Activated T-cell treated with anti-CD3 and anti-CD28 coated beads for 4 hours (primary cell): ENCODE measurements around the gene KIF13A.
"Not testable (repeated sequence)": the region's sequence is repeated elsewhere in the genome, so short reads cannot be mapped to it uniquely, and the experiment has no call there.

Experiments used
- DNase-seq: peaks from one replicate; pipeline ENCODE4 v3.0.0-alpha.2; 2020

Gene KIF13A

DNA sequence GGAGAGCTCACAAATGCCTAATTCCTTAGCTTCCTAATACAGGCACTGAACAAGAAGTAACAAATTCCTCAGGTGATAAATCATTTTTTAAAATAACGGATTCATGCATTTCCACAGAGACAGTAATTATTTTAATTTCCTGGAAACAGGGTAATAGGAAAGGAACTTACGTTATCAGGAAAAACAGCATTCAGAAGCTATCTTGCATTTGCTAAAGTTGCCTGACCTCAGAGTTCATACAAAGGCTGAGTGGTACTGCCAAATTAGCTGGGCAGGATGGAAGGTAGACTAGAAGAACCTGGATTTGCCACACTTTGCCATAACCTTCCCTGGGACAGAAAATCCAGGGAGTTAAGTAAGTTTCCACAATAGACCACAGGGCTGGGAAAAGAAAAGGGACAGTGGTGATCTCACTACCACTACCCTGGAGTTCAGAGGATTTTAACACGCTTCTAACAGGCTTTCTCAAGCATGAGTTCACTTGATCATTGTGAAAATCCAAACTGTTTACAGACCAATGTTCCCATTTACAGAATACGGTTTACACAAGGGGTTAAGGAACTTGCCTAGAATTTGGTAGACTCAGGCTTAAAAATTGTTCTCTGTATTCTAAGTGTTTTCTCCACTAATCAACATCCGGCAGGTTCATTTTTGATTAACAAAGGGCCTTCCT, 57.0 kb downstream of the KIF13A start:
- DNase-seq: no peak

DNA sequence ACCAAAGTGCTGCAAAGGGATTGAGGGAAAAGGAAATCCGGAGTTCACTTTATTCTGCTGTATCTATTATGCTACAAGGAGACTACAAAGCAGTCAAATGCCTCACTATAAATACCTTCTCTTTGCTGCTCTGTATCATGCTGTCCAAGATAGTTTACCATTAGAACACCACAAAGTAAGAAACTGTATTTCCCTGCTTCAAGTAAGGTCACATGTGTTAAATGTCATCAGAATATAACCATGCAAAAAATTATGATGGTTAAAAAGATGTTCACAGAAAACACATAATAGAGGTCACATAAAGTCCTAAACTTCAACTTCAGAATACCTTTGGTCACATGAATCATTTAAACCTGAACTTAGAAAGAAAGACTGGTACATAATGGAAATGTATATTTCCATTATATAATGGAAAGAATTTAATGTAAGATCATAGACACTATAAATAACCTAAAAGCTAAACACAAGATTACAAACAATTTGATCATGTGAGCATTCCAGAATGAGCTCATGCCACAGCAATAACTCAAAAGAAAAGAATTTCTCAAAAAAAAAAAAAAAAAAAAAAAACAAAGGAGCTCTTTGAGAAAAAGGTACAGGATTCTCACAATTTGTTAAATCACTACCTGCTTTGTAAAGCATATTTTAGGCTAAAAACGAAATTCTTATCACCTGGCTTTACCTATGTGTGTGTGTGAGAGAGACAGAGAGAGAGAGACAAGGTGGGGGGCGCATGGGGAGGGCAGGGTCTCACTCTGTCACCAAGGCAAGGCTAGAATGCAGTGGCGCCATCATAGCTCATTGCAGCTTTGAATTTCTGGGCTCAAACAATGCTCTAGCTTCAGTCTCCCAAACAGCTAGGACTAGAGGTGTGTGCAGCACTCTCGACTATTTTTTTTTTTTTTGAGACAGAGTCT, 58.7 kb downstream of the KIF13A start:
- no peak for DNase-seq

DNA sequence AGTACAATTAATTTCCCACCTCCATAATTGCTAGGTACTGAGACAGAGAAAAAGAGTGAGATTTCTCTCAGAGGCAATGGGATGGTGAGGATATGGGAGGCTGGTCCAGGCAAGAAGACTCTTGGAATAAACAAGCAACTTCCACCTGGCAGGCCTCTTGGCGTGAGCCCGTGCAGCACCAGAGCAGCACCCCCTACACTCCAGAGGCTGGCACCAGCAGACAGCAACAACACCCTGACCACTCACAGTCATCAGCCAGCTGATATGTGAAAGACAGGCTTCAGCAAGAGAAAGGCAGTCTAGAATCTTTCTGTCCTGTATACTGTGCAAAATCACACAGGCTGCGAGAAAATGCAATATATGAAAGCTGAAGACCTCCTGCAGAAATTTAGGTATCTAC, 59.7 kb downstream of the KIF13A start:
- no peak for DNase-seq

DNA sequence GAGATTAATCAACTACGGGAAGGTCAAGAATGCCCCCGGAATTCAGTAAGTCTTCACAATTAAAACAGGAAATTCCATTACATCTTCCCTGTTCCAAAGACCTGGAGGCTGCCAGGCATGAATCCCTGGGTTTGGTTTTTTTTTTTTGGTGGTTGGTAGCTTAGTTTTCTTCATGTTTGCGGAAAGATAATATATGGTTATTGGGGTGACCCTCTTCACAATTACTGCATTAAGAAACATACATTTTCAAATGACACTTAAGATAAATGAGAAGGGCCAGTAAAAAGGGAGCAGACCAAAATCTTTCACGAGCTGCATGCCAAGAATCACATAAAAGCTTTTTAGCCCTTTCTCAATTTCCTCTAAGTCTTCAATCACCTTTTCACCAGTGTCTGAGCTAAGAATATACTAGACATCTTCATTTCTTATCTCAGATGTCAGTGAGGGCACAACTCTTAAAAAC, 64.0 kb downstream of the KIF13A start:
- no peak for DNase-seq

DNA sequence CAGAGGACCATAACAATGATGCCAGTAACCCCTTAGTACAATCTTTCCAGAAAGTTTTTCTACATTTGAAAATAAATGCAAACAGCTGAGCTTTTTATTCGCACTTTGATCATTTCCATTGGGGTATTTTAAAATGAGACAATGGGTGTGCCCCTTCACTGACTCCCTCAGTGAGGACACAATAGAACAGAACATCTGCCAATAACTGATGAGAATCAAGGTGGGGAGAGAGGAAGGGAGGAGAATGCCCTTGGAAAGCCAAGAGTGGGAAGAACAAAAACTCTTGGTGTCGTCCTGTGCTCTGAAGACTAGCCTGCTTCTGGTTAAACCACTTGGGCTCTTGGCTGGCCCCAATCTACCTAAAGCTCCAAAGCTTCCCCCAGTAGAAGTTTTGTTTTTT, 66.0 kb downstream of the KIF13A start:
- no peak for DNase-seq

DNA sequence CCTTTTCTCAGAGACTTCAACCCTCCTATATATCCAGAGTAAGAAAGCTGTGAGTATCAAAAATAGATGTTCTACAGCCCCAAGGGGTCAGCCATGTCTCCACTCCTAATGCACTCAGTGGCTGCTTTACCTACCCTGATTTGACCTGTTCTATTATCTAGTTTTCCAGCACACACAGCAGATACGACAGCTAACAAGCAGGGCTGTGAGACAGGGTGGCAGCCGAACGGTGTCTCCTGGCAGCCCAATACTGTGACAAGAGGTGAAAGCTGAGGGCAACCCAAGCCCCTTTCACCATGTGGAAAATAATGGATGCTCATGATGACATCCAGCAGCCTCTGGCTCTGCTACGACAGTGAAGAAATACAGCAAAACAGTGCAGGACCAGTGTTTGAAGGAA, 67.9 kb downstream of the KIF13A start:
- DNase-seq: no peak

DNA sequence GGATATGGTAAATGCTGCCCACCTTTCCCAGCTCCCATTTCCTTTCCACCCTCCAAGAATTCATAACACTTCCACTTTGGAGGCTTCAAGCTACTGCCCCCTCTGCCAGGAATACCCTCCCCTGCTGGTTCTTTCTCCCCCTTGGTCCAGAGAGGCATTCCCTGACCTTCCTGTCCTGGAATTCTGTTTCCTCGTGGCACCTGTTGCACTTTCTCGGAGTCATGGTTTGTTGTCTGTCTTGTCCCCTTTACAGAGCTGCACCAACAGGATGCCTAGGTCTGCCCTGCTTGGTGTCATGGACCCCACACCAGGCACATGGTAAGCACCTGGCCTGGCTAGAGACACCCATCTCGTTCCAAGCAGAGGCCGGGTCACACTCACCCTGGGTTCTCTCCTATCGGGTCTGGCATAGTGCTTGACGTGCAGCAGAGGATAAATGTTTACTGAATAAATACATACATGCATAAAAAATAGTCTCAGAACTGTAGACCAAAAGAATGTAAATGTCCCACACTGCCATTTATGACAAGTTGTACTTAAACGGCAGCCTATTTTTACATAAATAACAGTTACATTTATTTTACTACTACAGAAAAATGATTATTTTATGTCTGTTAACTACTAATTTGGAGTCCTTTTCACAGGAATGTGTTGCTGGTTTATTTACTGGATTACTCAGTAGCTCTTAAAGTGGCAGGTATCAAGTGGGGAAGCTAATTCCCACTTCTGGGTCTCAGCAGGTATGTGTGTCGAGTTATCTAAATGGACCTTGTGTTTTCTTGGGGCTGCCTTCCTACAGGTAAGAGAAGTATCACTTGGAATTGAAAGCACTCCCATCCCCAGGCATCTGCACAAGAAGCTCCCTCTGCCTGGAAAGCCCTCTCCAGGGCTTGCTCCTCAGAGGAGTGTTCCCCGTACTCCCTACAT, 69.3 kb downstream of the KIF13A start:
- no peak for DNase-seq

DNA sequence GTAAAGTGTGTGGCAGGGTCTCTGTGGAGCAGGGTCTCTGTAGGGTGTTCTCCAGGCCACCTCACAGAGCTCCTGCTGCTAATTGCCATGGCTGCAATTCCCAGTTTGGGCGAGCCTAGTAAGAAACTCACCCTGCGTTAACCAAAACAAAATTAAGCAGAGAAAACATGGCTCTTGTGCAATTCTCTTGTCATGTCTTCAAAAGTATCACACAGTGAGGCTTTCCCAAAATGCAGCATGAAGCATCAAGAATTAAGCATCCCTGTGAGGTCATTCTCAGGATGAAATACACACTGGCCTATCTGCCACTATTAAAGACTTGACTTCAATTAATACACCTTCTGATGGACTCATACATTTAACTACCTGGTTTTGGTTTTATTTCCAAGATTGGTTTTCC, 72.8 kb downstream of the KIF13A start:
- DNase-seq: no peak

DNA sequence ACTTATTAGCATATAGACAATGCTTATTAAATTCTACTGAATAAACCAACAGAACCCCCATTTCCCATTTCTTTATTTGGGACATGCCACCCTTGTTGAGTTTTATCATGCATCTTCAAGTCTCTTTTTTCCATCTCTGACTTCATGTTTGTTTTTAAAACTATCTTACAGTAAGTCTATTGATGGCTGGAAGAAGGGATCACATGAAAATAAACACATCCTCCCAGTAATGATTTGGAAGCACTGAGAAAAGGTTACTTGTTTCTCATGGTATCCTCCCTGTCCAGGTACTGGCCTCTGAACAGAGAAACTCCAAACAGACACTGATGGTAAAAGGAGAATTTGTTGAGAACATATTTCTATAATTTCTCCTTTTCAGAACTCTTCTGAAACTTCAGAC, 74.9 kb downstream of the KIF13A start:
- no peak for DNase-seq

DNA sequence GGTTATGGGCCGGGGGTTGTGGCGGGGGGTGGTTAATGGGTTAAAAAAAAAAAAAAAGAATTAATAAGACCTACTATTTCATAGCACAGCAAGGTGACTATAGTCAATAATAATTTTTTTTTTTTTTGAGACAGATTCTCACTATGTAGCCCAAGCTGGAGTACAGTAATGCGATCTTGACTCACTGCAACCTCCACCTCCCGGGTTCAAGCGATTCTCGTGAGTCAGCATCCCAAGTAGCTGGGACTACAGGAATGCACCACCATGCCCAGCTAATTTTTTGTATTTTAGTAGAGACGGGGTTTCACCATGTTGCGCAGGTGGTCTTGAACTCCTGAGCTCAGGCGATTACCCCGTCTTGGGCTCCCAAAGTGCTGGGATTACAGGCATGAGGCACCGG, 75.8 kb downstream of the KIF13A start:
- not testable (repeated sequence) for DNase-seq

DNA sequence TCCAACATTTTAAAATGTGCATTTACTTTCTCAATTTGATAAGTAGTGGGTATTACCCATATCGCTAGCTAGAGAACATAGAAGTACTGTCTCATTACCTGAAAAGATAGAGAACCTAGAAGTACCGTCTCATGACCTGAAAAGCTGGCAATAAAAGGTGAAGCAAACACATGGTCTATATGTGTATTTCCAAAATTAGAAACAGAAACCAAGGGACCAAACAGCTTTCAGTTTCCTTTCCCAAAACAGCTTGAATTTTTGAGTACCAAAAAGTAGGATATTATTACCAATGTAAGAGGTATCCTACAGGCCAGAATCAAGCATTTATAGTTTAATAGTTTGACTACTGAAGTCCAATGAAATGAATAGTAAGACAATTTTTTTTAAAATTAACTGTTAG, 77.2 kb downstream of the KIF13A start:
- no peak for DNase-seq

DNA sequence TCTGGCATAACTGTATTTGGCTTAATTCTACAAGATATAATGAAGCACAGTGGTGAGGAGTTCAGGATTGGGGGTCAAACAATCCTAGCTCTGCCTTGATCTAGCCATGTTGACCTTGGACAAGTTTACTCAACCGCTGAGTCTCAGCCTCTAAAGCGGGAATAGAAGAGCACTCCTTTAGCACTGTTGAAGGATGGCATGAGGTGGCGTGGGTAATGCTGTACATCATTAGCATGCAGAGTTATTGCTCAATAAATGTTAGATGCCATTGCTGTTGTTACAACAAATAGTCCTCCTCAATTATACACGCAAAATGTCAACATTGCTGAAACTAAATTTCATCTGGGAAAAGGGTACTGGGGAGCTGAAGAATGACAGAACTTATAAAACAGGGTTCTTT, 78.6 kb downstream of the KIF13A start:
- DNase-seq: no peak

DNA sequence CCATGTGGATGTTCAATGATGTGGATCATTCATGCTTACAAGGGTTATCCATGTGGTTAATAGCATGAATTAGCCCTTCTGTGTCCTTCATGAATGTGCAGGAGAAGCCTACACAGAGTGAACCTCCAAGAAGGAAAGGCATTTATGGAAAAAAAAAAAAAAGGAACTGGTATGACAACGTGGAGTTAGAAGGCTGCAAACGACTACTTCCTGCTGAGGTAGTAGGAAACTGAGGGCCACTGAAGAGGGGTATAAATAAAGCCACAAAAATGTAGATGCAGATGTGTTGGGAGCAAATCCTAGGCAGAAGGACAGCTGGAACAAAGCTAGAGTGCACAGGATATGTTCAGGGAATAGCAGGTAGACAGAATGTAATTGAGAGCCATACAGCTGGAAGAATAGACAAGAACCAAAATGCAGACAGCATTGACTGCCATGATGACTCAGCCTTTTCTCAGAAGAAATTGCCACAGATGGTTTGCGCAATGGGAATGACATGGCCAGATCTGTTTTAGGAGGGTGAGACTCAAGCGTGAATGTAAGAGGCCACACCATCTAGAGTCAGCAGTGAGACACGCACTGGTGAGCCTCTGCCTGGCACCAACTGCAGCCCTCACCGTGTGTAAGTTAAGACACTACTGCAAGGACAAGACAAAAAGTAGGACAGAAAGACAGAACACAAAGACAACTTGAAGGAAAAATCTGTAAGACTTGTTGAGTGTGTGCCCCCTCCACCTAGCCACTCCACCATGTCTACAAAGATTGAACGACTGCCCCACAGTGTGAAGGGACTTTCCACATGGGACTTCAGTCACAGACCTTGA, 79.8 kb downstream of the KIF13A start:
- DNase-seq: no peak

DNA sequence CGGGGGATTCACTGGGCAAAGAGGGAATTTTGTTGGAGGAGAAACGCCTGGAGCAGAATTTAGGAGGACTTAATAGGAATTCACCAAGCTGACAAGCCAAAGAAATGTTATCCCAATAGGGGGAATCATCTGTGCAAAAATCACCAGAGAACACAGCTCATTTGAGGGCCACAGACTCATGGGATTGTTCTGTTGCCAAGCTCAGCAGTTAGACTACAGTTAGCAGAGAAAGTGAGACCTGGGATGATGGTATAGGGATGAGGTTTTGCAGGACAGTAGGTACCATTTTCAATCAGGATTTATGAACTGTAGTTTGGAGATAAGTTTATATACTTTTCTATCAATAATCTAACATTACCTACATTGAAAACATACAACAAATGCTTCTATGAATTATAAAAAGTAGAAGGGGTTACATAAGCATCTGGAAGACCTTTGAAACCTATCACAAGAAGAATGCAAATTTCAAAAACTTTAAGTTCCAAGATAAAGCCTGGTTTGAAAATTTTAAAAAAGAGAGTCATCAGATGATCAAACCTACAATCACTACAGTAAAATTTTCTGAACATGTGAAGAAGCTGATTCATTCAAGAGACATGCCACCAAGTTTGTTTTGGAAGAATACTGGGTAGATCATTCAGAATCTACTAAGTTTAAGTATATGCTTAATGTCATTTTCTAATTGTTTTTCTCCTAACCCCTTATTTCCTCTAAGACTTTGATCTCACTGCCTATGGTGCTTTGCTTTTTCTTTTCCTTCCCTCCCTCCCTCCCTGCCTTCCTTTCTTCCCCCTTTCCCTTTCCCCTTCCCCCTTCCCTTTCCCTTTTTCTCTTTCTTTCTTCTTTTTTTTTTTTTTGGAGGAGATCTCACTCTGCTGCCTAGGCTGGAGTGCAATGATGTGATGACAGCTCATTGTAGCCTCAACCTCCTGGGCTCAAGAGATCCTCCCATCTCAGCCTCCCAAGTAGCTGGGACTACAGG, 81.5 kb downstream of the KIF13A start:
- no peak for DNase-seq

DNA sequence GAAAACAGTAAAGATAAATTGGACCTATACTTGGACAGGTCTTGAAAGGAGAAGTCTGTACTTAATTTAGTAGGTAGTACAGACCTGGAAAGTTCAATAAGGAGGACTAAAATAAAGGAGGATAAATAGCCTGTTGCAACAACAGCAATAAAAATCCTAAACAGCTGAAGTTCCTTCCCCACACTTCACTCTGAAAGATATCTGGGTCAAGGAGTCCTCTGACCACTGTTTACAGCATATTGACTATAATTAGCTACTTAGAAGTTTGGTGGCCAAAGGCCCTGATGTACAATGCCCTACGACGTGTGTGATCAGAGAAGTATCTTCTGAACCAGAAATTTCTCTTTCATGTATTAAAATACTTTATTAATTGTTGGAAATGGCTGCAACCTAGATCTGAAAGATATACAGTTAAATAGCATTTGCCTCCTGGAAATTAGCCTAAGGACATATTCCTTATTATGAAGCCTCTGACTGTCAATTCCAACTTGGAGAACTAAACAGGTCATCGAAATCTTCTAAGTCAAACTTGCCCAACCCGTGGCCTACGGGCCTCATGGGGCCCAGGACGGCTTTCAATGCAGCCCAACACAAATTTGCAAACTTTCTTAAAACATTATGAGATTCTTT, 82.8 kb downstream of the KIF13A start:
- no peak for DNase-seq

DNA sequence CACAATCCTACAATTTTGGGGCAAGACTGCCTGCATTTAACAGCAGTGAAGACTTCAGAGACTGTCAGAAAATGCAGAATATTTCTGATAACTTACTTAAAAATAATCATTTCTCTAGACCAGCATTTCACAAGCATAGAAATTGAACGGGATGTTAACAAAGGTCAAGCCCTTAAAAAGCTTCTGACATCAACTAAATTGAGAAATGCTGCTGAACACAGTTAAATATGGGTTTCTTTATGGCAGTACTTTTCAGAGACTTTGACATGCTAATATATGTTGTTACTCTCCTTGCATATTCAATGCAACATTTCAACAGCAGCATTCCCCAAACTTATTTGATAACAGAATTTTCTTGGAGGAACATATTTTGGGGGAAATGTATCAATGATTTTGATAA, 84.5 kb downstream of the KIF13A start:
- no peak for DNase-seq

DNA sequence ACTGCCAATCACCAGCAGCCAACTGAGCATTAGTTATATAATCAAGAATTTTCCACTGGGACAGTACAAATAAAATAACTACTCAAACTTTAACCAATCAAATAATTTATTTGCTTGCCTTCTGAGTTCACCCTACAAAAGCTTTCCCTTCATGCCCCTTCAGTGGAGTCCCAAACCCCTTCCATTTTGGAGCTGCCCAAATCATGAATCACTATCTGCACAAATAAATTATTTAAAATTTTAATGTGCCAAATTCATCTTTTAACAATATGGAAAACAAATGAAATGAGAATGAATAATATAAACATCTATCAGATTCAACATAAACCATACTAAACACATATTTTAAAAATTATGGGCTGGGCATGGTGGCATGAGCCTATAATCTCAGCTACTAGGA, 85.9 kb downstream of the KIF13A start:
- DNase-seq: no peak

DNA sequence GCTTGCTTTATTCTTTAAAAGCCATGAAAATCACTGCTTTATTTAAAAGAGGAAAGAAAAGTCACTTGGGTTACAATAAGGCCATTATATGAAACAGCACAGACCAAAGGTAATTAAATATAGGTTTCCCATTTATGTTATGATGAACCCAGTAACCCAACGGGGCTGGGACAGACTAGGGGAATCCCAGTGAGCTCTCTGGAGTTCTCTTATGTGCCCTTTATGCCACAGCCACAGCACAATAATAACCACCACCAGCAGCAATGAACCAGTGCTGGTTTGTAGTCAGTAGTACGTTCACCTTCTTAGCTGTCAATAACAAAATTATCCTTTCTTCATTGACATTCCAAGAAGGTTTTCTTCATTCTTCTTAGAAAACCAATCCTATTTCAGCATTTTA, 87.4 kb downstream of the KIF13A start:
- no peak for DNase-seq

DNA sequence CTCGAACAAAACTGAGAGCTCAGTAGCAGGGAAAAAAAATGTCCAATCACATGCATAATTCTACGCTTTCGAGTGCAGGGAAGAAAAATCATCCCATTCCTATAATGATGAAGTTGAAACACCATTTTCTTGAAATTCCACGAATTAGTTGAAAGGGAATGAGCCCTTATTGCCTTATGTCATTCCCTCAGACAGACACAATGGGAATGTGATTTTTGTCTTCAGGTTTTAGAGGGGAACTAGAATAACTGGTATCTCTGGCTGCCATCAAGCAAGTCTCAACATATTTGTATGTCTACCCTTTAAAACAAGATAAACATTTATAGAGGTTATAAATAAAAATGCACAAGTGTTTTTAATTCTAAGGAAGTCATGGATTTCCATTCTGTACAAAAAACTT, 87.9 kb downstream of the KIF13A start:
- DNase-seq: no peak

DNA sequence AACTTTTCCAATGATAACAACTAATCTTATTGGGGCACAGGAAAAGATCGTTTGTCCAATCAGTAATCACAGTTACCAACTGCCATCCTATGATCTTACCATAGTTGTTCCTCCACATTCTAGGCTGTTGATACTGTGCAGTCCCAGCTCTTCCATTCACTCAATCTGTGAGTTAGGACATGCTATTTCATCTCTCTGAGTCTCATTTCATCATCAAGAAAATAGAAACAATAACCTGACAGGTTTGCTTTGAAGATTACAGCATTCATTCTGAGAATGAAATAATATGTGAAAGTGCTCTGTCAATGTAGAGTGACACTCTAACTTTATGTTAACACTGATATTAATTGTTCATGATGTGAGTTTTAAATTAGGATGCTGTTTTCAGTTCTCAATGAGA, 89.8 kb downstream of the KIF13A start:
- no peak for DNase-seq

DNA sequence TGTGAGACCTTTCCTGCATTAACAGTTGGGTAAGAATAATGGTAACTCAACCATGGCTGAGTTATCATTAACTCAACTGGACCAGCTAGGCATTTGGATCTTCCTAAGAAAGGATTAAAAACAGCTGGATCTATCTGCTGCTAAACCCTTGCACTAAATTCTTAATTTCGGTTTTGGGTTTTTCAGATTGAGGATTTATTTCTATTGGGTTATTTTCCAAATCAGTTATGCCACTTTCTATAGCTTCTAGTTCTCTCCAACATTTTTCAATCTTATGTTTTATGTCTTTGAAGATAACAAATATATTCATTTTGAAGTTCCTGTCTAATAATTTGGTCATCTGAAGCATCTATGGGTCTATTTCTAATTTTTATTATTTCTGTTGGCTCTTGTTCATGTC, 92.5 kb downstream of the KIF13A start:
- DNase-seq: no peak
